Activated naive CD4-positive, alpha-beta T cell treated with anti-CD3 and anti-CD28 coated beads for 36 hours (primary cell): ENCODE measurements around the gene CDKL2. TPM values are rescaled to one million over a fixed set of nuclear protein-coding genes. Genes with fewer than 3 reads are reported as not detected.
A peak's percentile ranks its signal among the peaks of the same experiment; 100 is the strongest.

ENCODE experiments used
- CTCF ChIA-PET: fragments of 350-600 bp; sonication (Branson Sonifier 250); formaldehyde crosslinking; loops from one replicate; lab custom pipeline; 2021; ENCODE audit warnings: antibody characterized with exemption; lab: Charles Lee
- DNase-seq: peaks from one replicate; pipeline ENCODE4 v3.0.0-alpha.2; 2020
- H3K27ac Mint-ChIP-seq: one replicate; pipeline ENCODE4 v1.8.0; 2021; ENCODE audit warnings: mild to moderate bottlenecking, mixed read lengths
- H3K27me3 Mint-ChIP-seq: one replicate; pipeline ENCODE4 v1.8.0; 2021; ENCODE audit warnings: low read depth, mixed read lengths
- H3K36me3 Mint-ChIP-seq: one replicate; pipeline ENCODE4 v1.8.0; 2021; ENCODE audit warnings: low read depth, mixed read lengths
- H3K4me1 Mint-ChIP-seq: one replicate; pipeline ENCODE4 v1.8.0; 2021; ENCODE audit warnings: low read depth, mixed read lengths
- H3K4me3 Mint-ChIP-seq: one replicate; pipeline ENCODE4 v1.8.0; 2021; ENCODE audit warnings: mild to moderate bottlenecking, moderate library complexity, mixed read lengths
- H3K9me3 Mint-ChIP-seq: one replicate; pipeline ENCODE4 v1.8.0; 2021; ENCODE audit warnings: mixed read lengths
- intact Hi-C: fragments of 100-400 bp; cut with micrococcal nuclease; formaldehyde crosslinking; loops from one replicate; pipeline ENCODE4 v1.15.1; 2023
- total RNA-seq, 2 experiments: library from RNA; stranded (reverse); gene quantifications; one replicate each; pipeline ENCODE4 v1.2.3, GENCODE V29; 2021

CDKL2 gene
- total RNA-seq, 2 experiments from 2014 or later, result 0.79 to 1.2 TPM

GRCh38 chr4:75637827-75638226 lies 7.5 kb upstream of the CDKL2 start:
- Mint-ChIP-seq H3K4me1 (peaks cover 5% of the 10 kb centered on the region), H3K27ac (no peak overlapping the region), H3K9me3 (no peaks in the 10 kb centered on the region), H3K4me3 (no peak overlapping the region), H3K36me3 (peaks cover 11% of the 10 kb centered on the region), H3K27me3 (no peaks in the 10 kb centered on the region)
- no peak for DNase-seq
- CTCF ChIA-PET, result no interaction called here
- intact Hi-C loops, result loop anchor here (10.0 kb wide), 1 partner anchor 507 kb away; the partner anchor contains the start of gene NUP54

- CTCF ChIA-PET, result no interaction called here
- intact Hi-C loops, result loop anchor here (10.0 kb wide), 1 partner anchor 508 kb away; the partner anchor contains the start of gene NUP54
- Mint-ChIP-seq H3K4me3 (no peak overlapping the region), H3K9me3 (no peaks in the 10 kb centered on the region), H3K27me3 (no peaks in the 10 kb centered on the region), H3K4me1 (peaks cover 2% of the 10 kb centered on the region), H3K36me3 (peaks cover 10% of the 10 kb centered on the region), H3K27ac (no peak overlapping the region)
- no peak for DNase-seq
These were observed 6.8 kb upstream of the CDKL2 start for GRCh38 chr4:75637176-75637575.

GRCh38 chr4:75634951-75635350 lies 4.6 kb upstream of the CDKL2 start:
- Mint-ChIP-seq H3K4me3 (no peak overlapping the region), H3K36me3 (peaks cover 3% of the 10 kb centered on the region), H3K4me1 (peaks cover 5% of the 10 kb centered on the region), H3K27ac (no peak overlapping the region), H3K9me3 (no peaks in the 10 kb centered on the region), H3K27me3 (no peaks in the 10 kb centered on the region)
- DNase-seq, result no peak
- intact Hi-C loops, result loop anchor here (10.0 kb wide), 1 partner anchor 510 kb away; the partner anchor contains the start of gene NUP54
- CTCF ChIA-PET, result interaction anchor here (1.2 kb wide), 1 partner anchor 20 kb away, joined by 3 read pairs; no protein-coding TSS in a partner anchor

- intact Hi-C loops, result loop anchor here (10.0 kb wide), 1 partner anchor 511 kb away; the partner anchor contains the start of gene NUP54
- H3K4me1 Mint-ChIP-seq, result peaks cover 5% of the 10 kb centered on the region
- H3K36me3 Mint-ChIP-seq, result no peaks in the 10 kb centered on the region
- DNase-seq, result no peak
- CTCF ChIA-PET, result no interaction called here
- no peaks in the 10 kb centered on the region for H3K27me3 Mint-ChIP-seq
- H3K4me3 Mint-ChIP-seq, result no peak overlapping the region
- H3K9me3 Mint-ChIP-seq, result no peaks in the 10 kb centered on the region
- H3K27ac Mint-ChIP-seq, result no peak overlapping the region
These were observed 4.0 kb upstream of the CDKL2 start for GRCh38 chr4:75634281-75634680.

GRCh38 chr4:75633846-75634245 lies 3.5 kb upstream of the CDKL2 start:
- H3K36me3 Mint-ChIP-seq, result no peaks in the 10 kb centered on the region
- no peak overlapping the region for H3K27ac Mint-ChIP-seq
- intact Hi-C loops, result loop anchor here (10.0 kb wide), 1 partner anchor 511 kb away; the partner anchor contains the start of gene NUP54
- no peak for DNase-seq
- H3K9me3 Mint-ChIP-seq, result no peaks in the 10 kb centered on the region
- H3K4me1 Mint-ChIP-seq, result peaks cover 5% of the 10 kb centered on the region
- H3K4me3 Mint-ChIP-seq, result no peak overlapping the region
- CTCF ChIA-PET, result no interaction called here
- H3K27me3 Mint-ChIP-seq, result no peaks in the 10 kb centered on the region

- intact Hi-C loops, result loop anchor here (1.0 to 10.0 kb wide), 7 partner anchors 24 to 514 kb away; partner anchors contain the start of genes G3BP2, NUP54, RCHY1 and THAP6
- H3K36me3 Mint-ChIP-seq, result no peaks in the 10 kb centered on the region
- no peak overlapping the region for H3K27ac Mint-ChIP-seq
- H3K4me1 Mint-ChIP-seq, result peaks cover 5% of the 10 kb centered on the region
- H3K4me3 Mint-ChIP-seq, result peak overlapping the region; percentile 72
- no peaks in the 10 kb centered on the region for H3K9me3 Mint-ChIP-seq
- no peaks in the 10 kb centered on the region for H3K27me3 Mint-ChIP-seq
- DNase-seq, result no peak
- CTCF ChIA-PET, result no interaction called here
These were observed 605 bp upstream of the CDKL2 start for GRCh38 chr4:75630937-75631329.

GRCh38 chr4:75629239-75629638 lies 1.1 kb downstream of the CDKL2 start:
- no peak for DNase-seq
- Mint-ChIP-seq H3K9me3 (no peaks in the 10 kb centered on the region), H3K27ac (no peak overlapping the region), H3K36me3 (no peaks in the 10 kb centered on the region), H3K27me3 (no peaks in the 10 kb centered on the region), H3K4me3 (no peak overlapping the region), H3K4me1 (peaks cover 5% of the 10 kb centered on the region)
- CTCF ChIA-PET, result no interaction called here
- intact Hi-C loops, result no loop called here

- Mint-ChIP-seq H3K27ac (no peak overlapping the region), H3K9me3 (no peaks in the 10 kb centered on the region), H3K4me1 (no peaks in the 10 kb centered on the region), H3K4me3 (no peak overlapping the region), H3K27me3 (no peaks in the 10 kb centered on the region), H3K36me3 (no peaks in the 10 kb centered on the region)
- DNase-seq, result no peak
- CTCF ChIA-PET, result interaction anchor here (0.7 kb wide), 1 partner anchor 28 kb away, joined by 6 read pairs; no protein-coding TSS in a partner anchor
- intact Hi-C loops, result no loop called here
These were observed 7.3 kb downstream of the CDKL2 start for GRCh38 chr4:75623026-75623425.

GRCh38 chr4:75621715-75622114 lies 8.6 kb downstream of the CDKL2 start:
- Mint-ChIP-seq H3K27ac (no peak overlapping the region), H3K4me1 (no peaks in the 10 kb centered on the region), H3K27me3 (no peaks in the 10 kb centered on the region), H3K4me3 (no peak overlapping the region), H3K36me3 (peaks cover 1% of the 10 kb centered on the region), H3K9me3 (peaks cover 1% of the 10 kb centered on the region)
- intact Hi-C loops, result no loop called here
- no peak for DNase-seq
- CTCF ChIA-PET, result no interaction called here

GRCh38 chr4:75612306-75612705 lies 18.0 kb downstream of the CDKL2 start:
- H3K4me1 Mint-ChIP-seq, result no peaks in the 10 kb centered on the region

GRCh38 chr4:75605928-75606327 lies 24.4 kb downstream of the CDKL2 start:
- Mint-ChIP-seq H3K36me3 (no peaks in the 10 kb centered on the region), H3K27me3 (no peaks in the 10 kb centered on the region)
- intact Hi-C loops, result no loop called here

More at GRCh38 chr4:75612306-75612705, 18.0 kb downstream of the CDKL2 start:
- peaks cover 3% of the 10 kb centered on the region for H3K9me3 Mint-ChIP-seq
- DNase-seq, result no peak
- peaks cover 3% of the 10 kb centered on the region for H3K36me3 Mint-ChIP-seq
- no peak overlapping the region for H3K4me3 Mint-ChIP-seq
- no peaks in the 10 kb centered on the region for H3K27me3 Mint-ChIP-seq
- CTCF ChIA-PET, result no interaction called here
- intact Hi-C loops, result no loop called here
- no peak overlapping the region for H3K27ac Mint-ChIP-seq

GRCh38 chr4:75599647-75600046 lies 30.7 kb downstream of the CDKL2 start:
- Mint-ChIP-seq H3K9me3 (no peaks in the 10 kb centered on the region), H3K27me3 (no peaks in the 10 kb centered on the region), H3K4me1 (no peaks in the 10 kb centered on the region), H3K4me3 (no peak overlapping the region), H3K27ac (no peak overlapping the region), H3K36me3 (no peaks in the 10 kb centered on the region)
- DNase-seq, result no peak
- CTCF ChIA-PET, result interaction anchor here (0.7 to 1.1 kb wide), 2 partner anchors 180 to 246 kb away, joined by 3 read pairs; no protein-coding TSS in a partner anchor
- intact Hi-C loops, result no loop called here

More at GRCh38 chr4:75605928-75606327, 24.4 kb downstream of the CDKL2 start:
- no peaks in the 10 kb centered on the region for H3K4me1 Mint-ChIP-seq
- no peak overlapping the region for H3K27ac Mint-ChIP-seq
- DNase-seq, result no peak
- CTCF ChIA-PET, result interaction anchor here (0.6 kb wide), 2 partner anchors 308 to 830 kb away, joined by 3 read pairs; no protein-coding TSS in a partner anchor
- H3K9me3 Mint-ChIP-seq, result no peaks in the 10 kb centered on the region
- no peak overlapping the region for H3K4me3 Mint-ChIP-seq

GRCh38 chr4:75598390-75598789 lies 31.9 kb downstream of the CDKL2 start:
- Mint-ChIP-seq H3K27ac (no peak overlapping the region), H3K36me3 (no peaks in the 10 kb centered on the region), H3K9me3 (no peaks in the 10 kb centered on the region), H3K4me1 (no peaks in the 10 kb centered on the region), H3K4me3 (no peak overlapping the region), H3K27me3 (no peaks in the 10 kb centered on the region)
- no peak for DNase-seq
- CTCF ChIA-PET, result no interaction called here
- intact Hi-C loops, result no loop called here
